Endothelial cell of umbilical vein (primary cell): ENCODE results near the gene SPTB. TPM values are rescaled to one million over a fixed set of nuclear protein-coding genes. Genes with fewer than 3 reads are reported as not detected.

ENCODE experiments used
- BruUV-seq: library from RNA; stranded (reverse); fragments of 400-500 nt; replicated peaks from 2 replicates; lab custom pipeline; 2021; lab: Mats Ljungman, UMichigan
- CTCF ChIA-PET: fragments of 300-600, 350-600 bp; sonication (Branson Sonifier 250); formaldehyde crosslinking; loops from one replicate; lab custom pipeline; 2021; ENCODE audit warnings: antibody characterized with exemption, inconsistent platforms; lab: Charles Lee
- POLR2A ChIA-PET: fragments of 300-600, 350-600 bp; sonication (Branson Sonifier 250); formaldehyde crosslinking; loops from one replicate; lab custom pipeline; 2021; ENCODE audit warnings: antibody characterized with exemption, inconsistent platforms; lab: Charles Lee
- DNase-seq: peaks from one replicate; pipeline ENCODE4 v3.0.0-alpha.2; 2011; ENCODE audit warnings: low read depth, low spot score
- FAIRE-seq: peaks from 2 replicates; lab custom pipeline; 2011; peaks lifted over from hg19 to GRCh38; lab: Jason Lieb, UNC
- H2AFZ ChIP-seq: 2 replicates; pipeline ENCODE4 v1.6.0; 2012; ENCODE audit warnings: low read depth, low read length, control low read depth, inconsistent platforms
- H3K27ac ChIP-seq: 2 replicates; pipeline ENCODE4 v1.5.1; 2011; ENCODE audit warnings: low read depth, mild to moderate bottlenecking, control low read depth, low read length, moderate library complexity; ENCODE audit not compliant: insufficient read depth
- H3K27me3 ChIP-seq, 2 experiments: 2 replicates each; pipeline versions ENCODE4 v1.6.0 to v1.6.1; 2011; ENCODE audit warnings: low read length in 2 of 2, mixed read lengths in 1 of 2; ENCODE audit not compliant: control insufficient read depth in 2 of 2, insufficient read depth in 2 of 2
- H3K36me3 ChIP-seq, 2 experiments: 2 replicates in 1 of 2; 3 replicates in 1 of 2; pipeline ENCODE4 v1.5.1; 2011; ENCODE audit warnings: low read length in 2 of 2, mild to moderate bottlenecking in 1 of 2, moderate library complexity in 1 of 2; ENCODE audit not compliant: control insufficient read depth in 2 of 2, insufficient read depth in 2 of 2; ENCODE audit errors: extremely low read depth in 1 of 2
- H3K4me1 ChIP-seq: 3 replicates; pipeline ENCODE4 v1.5.1; 2011; ENCODE audit warnings: mild to moderate bottlenecking, low read length; ENCODE audit not compliant: control insufficient read depth, insufficient read depth; ENCODE audit errors: extremely low read depth
- H3K4me2 ChIP-seq: 2 replicates; pipeline ENCODE4 v1.6.1; 2011; ENCODE audit warnings: low read length, control low read depth, mixed read lengths; ENCODE audit not compliant: insufficient read depth
- H3K4me3 ChIP-seq, 3 experiments: fragments of 200-600 bp in 1 of 3; sonication (generic), shearing (Covaris generic) in 1 of 3; replicated peaks in 1 of 3; 2 replicates each; pipeline ENCODE4 v1.5.1; 2011 to 2016; ENCODE audit warnings: control low read depth in 3 of 3, low read length in 3 of 3, mild to moderate bottlenecking in 2 of 3, inconsistent platforms in 1 of 3, low read depth in 1 of 3, moderate library complexity in 1 of 3; ENCODE audit not compliant: insufficient read depth in 1 of 3
- H3K79me2 ChIP-seq: 2 replicates; pipeline ENCODE4 v1.6.0; 2012; ENCODE audit warnings: low read length, inconsistent platforms; ENCODE audit not compliant: control insufficient read depth, insufficient read depth
- H3K9ac ChIP-seq: replicated peaks from 2 replicates; pipeline ENCODE3; 2011; ENCODE audit warnings: low read length, control low read depth; ENCODE audit not compliant: insufficient read depth; ENCODE audit errors: extremely low read depth
- H3K9me1 ChIP-seq: replicated peaks from 3 replicates; pipeline ENCODE4 v1.6.0; 2011; ENCODE audit warnings: mild to moderate bottlenecking, low read length; ENCODE audit not compliant: control insufficient read depth, insufficient read depth; ENCODE audit errors: extremely low read depth
- H3K9me3 ChIP-seq: replicated peaks from 2 replicates; pipeline ENCODE4 v1.5.1; 2012; ENCODE audit warnings: low read length, inconsistent platforms; ENCODE audit not compliant: control insufficient read depth, insufficient read depth
- H4K20me1 ChIP-seq: replicated peaks from 2 replicates; pipeline ENCODE3; 2011; ENCODE audit warnings: mild to moderate bottlenecking, low read length; ENCODE audit not compliant: control insufficient read depth, insufficient read depth; ENCODE audit errors: extremely low read depth
- EZH2 ChIP-seq: IDR thresholded peaks from 2 replicates; pipeline ENCODE4 v1.6.1; 2012; ENCODE audit warnings: borderline replicate concordance, low read depth, mild to moderate bottlenecking, moderate library complexity, low read length, inconsistent platforms; ENCODE audit not compliant: severe bottlenecking
- FOS ChIP-seq: IDR thresholded peaks from 2 replicates; pipeline ENCODE4 v1.6.1; 2011; ENCODE audit warnings: mild to moderate bottlenecking, low read length, moderate library complexity, borderline replicate concordance; ENCODE audit not compliant: insufficient read depth
- GATA2 ChIP-seq: IDR thresholded peaks from 2 replicates; pipeline ENCODE4 v1.7.0; 2011; ENCODE audit warnings: low read depth, mild to moderate bottlenecking, moderate library complexity, mixed read lengths, low read length; ENCODE audit not compliant: insufficient read length, insufficient read depth
- JUN ChIP-seq: IDR thresholded peaks from 2 replicates; pipeline ENCODE4 v1.6.1; 2011; ENCODE audit warnings: borderline replicate concordance, low read depth; ENCODE audit not compliant: insufficient read length, insufficient read depth
- MYC ChIP-seq: IDR thresholded peaks from one replicate; pipeline ENCODE4 v1.6.1; 2011; ENCODE audit warnings: mild to moderate bottlenecking, low read depth, low read length
- POLR2A ChIP-seq: IDR thresholded peaks from 2 replicates; pipeline ENCODE4 v1.6.1; 2012; ENCODE audit warnings: low read depth, mild to moderate bottlenecking, control low read depth, low read length
- POLR2AphosphoS5 ChIP-seq: IDR thresholded peaks from 2 replicates; pipeline ENCODE4 v1.6.1; 2012; ENCODE audit warnings: low read depth, mild to moderate bottlenecking, control low read depth, low read length, moderate library complexity; ENCODE audit not compliant: insufficient read depth
- dilution Hi-C: fragments of 300-500 bp; cut with MboI; formaldehyde crosslinking; loops from one replicate; pipeline ENCODE4 v1.15.0; 2019; ENCODE audit warnings: low sequenced_read_pairs; ENCODE audit not compliant: extremely low pct_ligation_motif_present
- intact Hi-C: fragments of 100-400 bp; cut with micrococcal nuclease; formaldehyde crosslinking; loops from one replicate; pipeline ENCODE4 v1.10.0; 2022
- polyA plus RNA-seq, 4 experiments: library from polyadenylated mRNA; depleted of rRNA in 3 of 4; stranded (reverse) in 3 of 4; unstranded in 1 of 4; fragments of >200 nt; gene quantifications; 2 replicates each; pipeline versions ENCODE4 v1.2.1 to v1.2.3, GENCODE V29; 2011 to 2012; ENCODE audit warnings: missing spikeins in 1 of 4
- total RNA-seq: library from RNA; stranded (reverse); gene quantifications from 2 replicates; pipeline ENCODE4 v1.2.3, GENCODE V29; 2021
- TF ChIP-seq, protein P1 (sequence below): IDR thresholded peaks from 2 replicates; pipeline ENCODE4 v1.6.1; 2011; ENCODE audit not compliant: insufficient read depth, insufficient read length
- TF ChIP-seq, protein P2 (sequence below), 2 donors: IDR thresholded peaks; 1 replicate in 1 of 2; 2 replicates in 1 of 2; pipeline ENCODE4 v1.5.1; 2011; ENCODE audit warnings: low read length in 2 of 2, mild to moderate bottlenecking in 2 of 2, moderate library complexity in 2 of 2, control low read depth in 1 of 2, inconsistent platforms in 1 of 2, low read depth in 1 of 2; ENCODE audit not compliant: insufficient read depth in 1 of 2; ENCODE audit errors: extremely low read depth in 1 of 2

SPTB gene
- total and polyA plus RNA-seq, 2 donors (not counting 3 experiments of a cell fraction or from before 2014, with no cell fraction given) = 0.03 to 0.07 TPM

DNA sequence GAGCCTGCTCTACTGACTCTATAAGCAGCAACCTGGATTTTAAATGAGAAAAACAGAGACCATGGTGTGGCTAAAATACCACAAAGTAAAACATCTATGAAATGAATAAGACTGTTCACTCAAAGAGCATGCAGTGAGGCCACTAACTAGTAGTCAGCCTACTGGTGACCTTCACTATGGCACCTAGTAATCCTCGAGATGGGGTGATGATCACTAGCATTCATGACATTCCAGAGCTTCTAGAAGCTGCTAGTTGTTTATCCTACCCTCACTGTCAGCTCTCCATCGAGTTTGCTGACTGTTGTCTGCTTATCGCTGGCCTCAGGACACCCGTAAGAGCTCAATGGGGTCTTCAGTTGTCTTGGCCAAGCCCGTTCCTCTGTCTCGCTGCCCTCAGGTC lies 13.7 kb downstream of the SPTB start:
- Histone ChIP-seq H3K79me2 (no peaks in the 10 kb centered on the region), H3K4me3 (no peak overlapping the region), H3K9ac (no peak overlapping the region), H3K9me3 (no peaks in the 10 kb centered on the region), H2AFZ (no peak overlapping the region), H3K36me3 (no peaks in the 10 kb centered on the region), H3K27ac (no peak overlapping the region), H3K4me1 (no peaks in the 10 kb centered on the region), H3K27me3 (peaks cover 17 to 18% of the 10 kb centered on the region in 2 experiments), H4K20me1 (no peaks in the 10 kb centered on the region), H3K9me1 (no peaks in the 10 kb centered on the region), H3K4me2 (no peak overlapping the region)
- TF ChIP-seq, protein P1, sequence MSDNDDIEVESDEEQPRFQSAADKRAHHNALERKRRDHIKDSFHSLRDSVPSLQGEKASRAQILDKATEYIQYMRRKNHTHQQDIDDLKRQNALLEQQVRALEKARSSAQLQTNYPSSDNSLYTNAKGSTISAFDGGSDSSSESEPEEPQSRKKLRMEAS = no peak
- FAIRE-seq (no peak), DNase-seq (no peak)
- dilution Hi-C loops (no loop called here), intact Hi-C loops (no loop called here)
- no TSS peak for BruUV-seq
- CTCF ChIA-PET = interaction anchor here (1.0 to 1.5 kb wide), 3 partner anchors 17 to 43 kb away, joined by 3 to 5 read pairs (median 3); no protein-coding TSS in a partner anchor
- POLR2A ChIA-PET = no interaction called here

DNA sequence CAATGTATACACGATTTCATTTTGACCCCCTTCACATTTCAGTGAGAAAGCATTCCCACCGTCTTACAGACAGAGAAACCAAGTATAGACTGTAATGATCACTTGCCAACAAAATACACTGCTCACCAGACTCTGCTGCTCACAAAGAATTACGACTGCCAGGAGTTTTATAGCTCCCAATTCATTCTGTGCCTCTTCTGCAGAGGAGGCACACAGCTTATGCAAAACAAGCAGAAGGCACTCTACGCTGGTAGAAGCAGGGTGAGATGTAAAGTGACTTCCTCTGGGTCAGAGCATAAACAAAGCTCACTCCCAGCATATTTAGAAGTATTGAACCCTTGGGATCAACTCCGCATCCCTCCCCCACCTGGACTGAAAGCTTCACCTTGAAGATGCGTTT lies 14.6 kb downstream of the SPTB start:
- no peak overlapping the region for H3K9ac ChIP-seq
- CTCF ChIA-PET = interaction anchor here (1.2 to 1.5 kb wide), 2 partner anchors 16 to 42 kb away, joined by 3 to 5 read pairs; no protein-coding TSS in a partner anchor
- H3K27me3 ChIP-seq = peaks cover 12 to 16% of the 10 kb centered on the region in 2 experiments
- H3K9me1 ChIP-seq = no peaks in the 10 kb centered on the region
- no TSS peak for BruUV-seq
- no peak for FAIRE-seq
- no peaks in the 10 kb centered on the region for H3K4me1 ChIP-seq
- H4K20me1 ChIP-seq = no peaks in the 10 kb centered on the region
- H3K36me3 ChIP-seq = no peaks in the 10 kb centered on the region
- dilution Hi-C loops (no loop called here), intact Hi-C loops (no loop called here)
- no peaks in the 10 kb centered on the region for H3K9me3 ChIP-seq
- H3K4me3 ChIP-seq = no peak overlapping the region
- no peak for DNase-seq
- H2AFZ ChIP-seq = no peak overlapping the region
- POLR2A ChIA-PET = no interaction called here
- H3K4me2 ChIP-seq = no peak overlapping the region
- H3K27ac ChIP-seq = no peak overlapping the region
- TF ChIP-seq, protein P1 = no peak
- TF ChIP-seq MYC (no peak), FOS (no peak), POLR2AphosphoS5 (no peak), GATA2 (no peak), JUN (no peak), POLR2A (no peak), EZH2 (no peak)
- TF ChIP-seq, protein P2, sequence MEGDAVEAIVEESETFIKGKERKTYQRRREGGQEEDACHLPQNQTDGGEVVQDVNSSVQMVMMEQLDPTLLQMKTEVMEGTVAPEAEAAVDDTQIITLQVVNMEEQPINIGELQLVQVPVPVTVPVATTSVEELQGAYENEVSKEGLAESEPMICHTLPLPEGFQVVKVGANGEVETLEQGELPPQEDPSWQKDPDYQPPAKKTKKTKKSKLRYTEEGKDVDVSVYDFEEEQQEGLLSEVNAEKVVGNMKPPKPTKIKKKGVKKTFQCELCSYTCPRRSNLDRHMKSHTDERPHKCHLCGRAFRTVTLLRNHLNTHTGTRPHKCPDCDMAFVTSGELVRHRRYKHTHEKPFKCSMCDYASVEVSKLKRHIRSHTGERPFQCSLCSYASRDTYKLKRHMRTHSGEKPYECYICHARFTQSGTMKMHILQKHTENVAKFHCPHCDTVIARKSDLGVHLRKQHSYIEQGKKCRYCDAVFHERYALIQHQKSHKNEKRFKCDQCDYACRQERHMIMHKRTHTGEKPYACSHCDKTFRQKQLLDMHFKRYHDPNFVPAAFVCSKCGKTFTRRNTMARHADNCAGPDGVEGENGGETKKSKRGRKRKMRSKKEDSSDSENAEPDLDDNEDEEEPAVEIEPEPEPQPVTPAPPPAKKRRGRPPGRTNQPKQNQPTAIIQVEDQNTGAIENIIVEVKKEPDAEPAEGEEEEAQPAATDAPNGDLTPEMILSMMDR (IDR thresholded peaks at IDR 0.05; ENCODE audit: extremely low read depth in 1 of 2, insufficient read depth in 1 of 2, low read depth in 1 of 2, low read length in 2 of 2) = no peak
- no peaks in the 10 kb centered on the region for H3K79me2 ChIP-seq
